ENCODE data around the gene ABCC11. TPM values are rescaled to one million over a fixed set of nuclear protein-coding genes. Genes with fewer than 3 reads are reported as not detected.

The ABCC11 gene
- total RNA-seq, 2 experiments from 2014 or later = 0.19 TPM; not detected in 1

DNA sequence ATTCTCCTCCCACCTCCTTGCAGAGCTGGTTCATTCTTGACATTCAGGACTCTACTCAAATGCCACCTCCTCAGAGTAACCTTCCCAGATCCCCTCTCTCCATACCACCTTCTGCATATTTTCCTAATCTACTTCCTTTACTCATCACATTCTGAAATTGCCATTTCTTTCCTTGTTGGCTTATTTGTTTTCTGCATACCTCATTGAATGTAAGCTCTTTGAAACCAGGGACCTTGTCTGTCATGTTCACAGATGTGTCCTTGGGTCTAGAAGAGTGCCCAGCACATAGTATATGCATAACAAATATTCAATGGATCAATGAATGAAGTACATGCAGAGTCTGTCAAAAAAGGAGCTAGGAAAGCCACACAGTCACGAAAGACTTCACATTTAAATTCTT is 11.1 kb downstream of the ABCC11 start:
- Mint-ChIP-seq H3K4me1 (peaks cover 22% of the 10 kb centered on the region), H3K36me3 (no peaks in the 10 kb centered on the region), H3K27ac (no peak overlapping the region), H3K27me3 (no peaks in the 10 kb centered on the region), H3K4me3 (no peak overlapping the region), H3K9me3 (ENCODE audit: low read depth) (no peaks in the 10 kb centered on the region)
- CTCF ChIA-PET = interaction anchor here (1.3 to 1.5 kb wide), 2 partner anchors 32 to 394 kb away, joined by 3 to 4 read pairs; no protein-coding TSS in a partner anchor
- DNase-seq (no peak), ATAC-seq (no peak)

DNA sequence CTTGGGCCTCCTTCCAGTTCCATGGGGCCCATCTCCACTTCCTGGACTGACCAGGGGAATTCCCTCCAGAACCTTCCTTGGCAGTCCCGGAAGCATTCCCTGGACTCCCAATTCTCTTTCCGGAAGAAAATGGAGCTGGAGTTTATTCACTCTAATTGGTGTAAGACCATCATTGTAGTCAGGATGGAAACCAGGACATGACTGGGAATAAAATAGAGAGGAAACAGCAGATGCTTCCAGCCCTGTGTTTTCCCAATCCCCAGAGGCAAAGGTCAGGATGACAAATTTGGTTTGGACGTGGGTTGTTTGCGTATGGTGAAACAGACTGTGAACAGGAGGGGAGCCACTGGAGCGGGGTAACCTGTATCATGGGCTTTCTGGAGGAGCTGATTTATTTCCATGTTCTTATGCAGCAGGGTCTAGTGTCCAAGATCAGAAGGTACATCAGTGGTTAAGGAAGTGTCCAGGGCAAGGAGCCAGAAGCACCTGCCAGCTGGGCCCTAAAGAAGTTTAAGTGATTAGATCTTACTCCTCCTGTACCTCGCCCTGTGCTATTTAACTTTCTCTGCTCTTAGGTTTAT is 11.7 kb downstream of the ABCC11 start:
- no peak for DNase-seq
- Mint-ChIP-seq H3K27me3 (no peaks in the 10 kb centered on the region), H3K9me3 (ENCODE audit: low read depth) (no peaks in the 10 kb centered on the region), H3K27ac (no peak overlapping the region), H3K4me1 (peaks cover 24% of the 10 kb centered on the region), H3K4me3 (no peak overlapping the region), H3K36me3 (no peaks in the 10 kb centered on the region)
- CTCF ChIA-PET = interaction anchor here (1.3 to 1.6 kb wide), 3 partner anchors 32 to 395 kb away, joined by 3 to 5 read pairs (median 4); no protein-coding TSS in a partner anchor
- no peak for ATAC-seq

DNA sequence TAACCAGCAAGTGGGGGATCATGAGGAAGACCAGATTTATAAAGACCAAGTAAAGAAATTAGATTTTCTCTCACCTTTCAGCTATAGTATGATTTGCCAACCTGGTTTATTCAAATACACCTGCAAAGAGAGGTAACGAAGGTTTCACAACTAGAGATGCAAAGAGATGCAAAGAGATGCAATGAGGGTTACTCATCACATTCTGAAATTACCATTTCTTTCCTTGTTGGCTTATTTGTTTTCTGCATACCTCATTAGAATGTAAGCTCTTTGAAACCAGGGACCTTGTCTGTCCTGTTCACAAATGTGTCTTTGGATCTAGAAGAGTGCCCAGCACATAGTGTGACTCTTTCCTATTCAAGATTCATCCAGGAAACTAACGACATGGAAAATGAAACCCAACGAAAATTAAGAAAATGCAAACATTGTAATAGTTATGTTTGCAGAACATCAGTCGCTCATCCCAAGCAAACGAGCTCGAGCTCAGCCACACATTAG is 12.2 kb downstream of the ABCC11 start:
- Mint-ChIP-seq H3K4me3 (no peak overlapping the region), H3K4me1 (peaks cover 24% of the 10 kb centered on the region), H3K36me3 (no peaks in the 10 kb centered on the region), H3K9me3 (ENCODE audit: low read depth) (no peaks in the 10 kb centered on the region), H3K27ac (no peak overlapping the region), H3K27me3 (no peaks in the 10 kb centered on the region)
- DNase-seq (no peak), ATAC-seq (no peak)
- CTCF ChIA-PET = interaction anchor here (1.3 to 4.0 kb wide), 4 partner anchors 33 to 395 kb away, joined by 3 to 26 read pairs (median 4); no protein-coding TSS in a partner anchor

DNA sequence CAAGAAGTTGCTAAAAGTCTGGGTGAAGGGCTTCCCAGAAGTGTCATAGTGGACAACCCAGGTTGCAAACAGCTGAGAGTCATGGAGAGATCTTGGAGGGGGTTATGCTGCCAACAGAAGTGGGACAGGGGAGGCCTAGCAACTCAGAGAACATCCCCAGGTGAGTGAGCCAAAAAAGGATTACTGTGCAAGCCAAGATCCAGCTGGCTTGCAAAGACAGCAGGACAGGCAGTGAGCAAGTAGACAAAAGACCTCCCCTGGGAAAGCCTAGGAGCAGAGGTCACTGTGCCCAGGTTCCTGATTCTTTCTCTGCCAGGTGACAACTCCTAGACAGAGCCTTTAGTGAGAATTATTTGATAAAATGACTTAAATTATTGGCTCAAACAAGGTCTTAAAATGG is 12.7 kb downstream of the ABCC11 start:
- CTCF ChIA-PET = interaction anchor here (1.6 to 4.0 kb wide), 2 partner anchors 389 to 395 kb away, joined by 5 to 26 read pairs; no protein-coding TSS in a partner anchor
- Mint-ChIP-seq H3K27ac (no peak overlapping the region), H3K4me3 (no peak overlapping the region)

DNA sequence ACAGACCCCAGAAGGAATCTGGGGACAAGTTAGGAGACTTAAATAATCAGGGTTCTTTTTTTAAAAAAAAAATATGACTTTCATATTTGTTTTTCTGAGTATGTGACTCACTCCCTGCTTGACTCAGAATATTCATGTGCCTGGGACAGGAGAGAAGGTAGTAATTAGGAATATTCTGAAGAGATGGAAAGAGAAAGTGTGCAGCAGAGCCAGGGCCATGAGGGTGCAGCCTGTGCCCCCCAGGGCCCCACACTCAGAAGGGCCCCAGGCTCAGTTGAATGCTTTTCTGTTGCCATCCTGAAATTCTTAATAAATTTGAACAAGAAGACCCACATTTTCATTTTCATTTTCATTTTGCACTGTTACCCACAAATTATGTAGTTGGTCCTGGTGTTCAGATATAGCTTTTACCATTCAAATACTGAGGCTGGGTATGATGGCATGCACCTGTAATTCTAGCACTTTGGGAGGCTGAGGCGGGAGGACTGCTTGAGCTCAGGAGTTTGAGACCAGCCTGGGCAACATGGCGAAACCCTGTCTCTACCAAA is 14.8 kb downstream of the ABCC11 start:
- ATAC-seq (peak; percentile 59), DNase-seq (no peak)
- Mint-ChIP-seq H3K4me3 (no peak overlapping the region), H3K27ac (peak overlapping the region; percentile 64), H3K27me3 (peaks cover 3% of the 10 kb centered on the region), H3K4me1 (peaks cover 24% of the 10 kb centered on the region), H3K36me3 (no peaks in the 10 kb centered on the region), H3K9me3 (ENCODE audit: low read depth) (no peaks in the 10 kb centered on the region)
- CTCF ChIA-PET = interaction anchor here (1.4 to 4.0 kb wide), 3 partner anchors 26 to 397 kb away, joined by 3 to 26 read pairs (median 17); no protein-coding TSS in a partner anchor

More for the DNA sequence above, 12.7 kb downstream of the ABCC11 start:
- Mint-ChIP-seq H3K9me3 (ENCODE audit: low read depth) (no peaks in the 10 kb centered on the region), H3K4me1 (peaks cover 24% of the 10 kb centered on the region), H3K27me3 (peaks cover 3% of the 10 kb centered on the region), H3K36me3 (no peaks in the 10 kb centered on the region)
- ATAC-seq = no peak
- DNase-seq = no peak

DNA sequence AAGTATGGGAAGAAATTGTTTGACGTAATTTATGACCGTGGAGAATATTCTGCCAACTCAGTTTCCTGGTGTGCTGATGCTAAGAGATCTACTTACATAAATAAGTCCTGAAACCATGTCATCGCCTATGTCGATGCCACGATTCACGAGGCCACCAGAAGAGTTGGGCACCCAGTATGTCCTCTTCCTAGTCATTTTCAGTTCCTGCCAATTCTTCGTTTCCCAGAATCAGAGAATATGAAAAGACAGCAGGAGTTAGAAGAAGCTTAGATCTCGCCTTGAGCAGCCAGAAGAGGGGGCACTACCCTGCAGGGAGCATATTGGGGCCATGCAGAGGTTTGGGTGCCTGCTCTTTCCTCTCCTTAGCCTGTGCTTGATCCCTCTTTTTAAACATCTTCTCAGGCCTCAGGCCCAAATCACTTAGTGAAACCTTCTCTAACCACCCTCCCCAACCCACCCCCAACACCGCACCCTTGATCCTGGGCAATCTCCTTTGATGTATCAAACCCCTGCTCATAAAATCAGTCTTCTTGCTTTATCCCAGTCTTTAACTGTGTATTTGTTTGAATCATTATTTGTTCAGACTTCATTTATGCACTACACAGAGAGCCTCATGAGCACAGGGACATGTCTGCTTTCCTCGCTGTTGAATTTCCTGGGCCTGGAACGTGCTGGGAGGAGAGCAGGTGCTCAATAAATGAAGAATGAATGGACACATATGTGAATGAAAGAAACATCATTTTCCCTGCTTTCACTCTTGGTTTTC is 15.4 kb downstream of the ABCC11 start:
- peaks cover 3% of the 10 kb centered on the region for H3K27me3 Mint-ChIP-seq
- peak; percentile 75 for DNase-seq
- no peaks in the 10 kb centered on the region for H3K9me3 Mint-ChIP-seq (ENCODE audit: low read depth)
- ATAC-seq = peak; percentile 89
- H3K4me1 Mint-ChIP-seq = peaks cover 24% of the 10 kb centered on the region
- H3K4me3 Mint-ChIP-seq = no peak overlapping the region
- no peaks in the 10 kb centered on the region for H3K36me3 Mint-ChIP-seq
- CTCF ChIA-PET = interaction anchor here (0.7 to 4.0 kb wide), 11 partner anchors 9 to 401 kb away, joined by 3 to 26 read pairs (median 3); no protein-coding TSS in a partner anchor
- peak overlapping the region; percentile 64 for H3K27ac Mint-ChIP-seq

DNA sequence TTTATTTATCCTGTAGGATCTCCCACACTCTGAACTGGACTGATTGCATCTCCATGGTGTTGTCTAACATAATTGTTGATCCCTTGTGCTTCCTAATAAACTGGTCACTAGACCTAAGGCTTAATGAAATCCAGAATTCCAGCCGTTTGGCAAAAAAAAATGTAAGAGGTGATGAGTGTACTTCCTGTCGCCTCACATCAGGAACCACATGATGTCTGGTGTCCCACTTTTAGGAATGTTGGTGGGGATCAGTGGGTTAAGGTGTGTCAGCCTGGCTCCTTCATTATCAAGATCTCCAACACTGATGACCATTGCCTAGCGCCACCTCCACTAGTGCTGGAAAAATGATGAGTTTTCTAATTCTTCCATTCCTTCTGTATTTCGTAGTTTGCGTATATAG is 21.9 kb downstream of the ABCC11 start:
- DNase-seq (no peak), ATAC-seq (no peak)
- Mint-ChIP-seq H3K27me3 (peaks cover 3% of the 10 kb centered on the region), H3K4me1 (no peaks in the 10 kb centered on the region), H3K27ac (no peak overlapping the region), H3K36me3 (no peaks in the 10 kb centered on the region), H3K9me3 (ENCODE audit: low read depth) (no peaks in the 10 kb centered on the region), H3K4me3 (no peak overlapping the region)
- CTCF ChIA-PET = no interaction called here

DNA sequence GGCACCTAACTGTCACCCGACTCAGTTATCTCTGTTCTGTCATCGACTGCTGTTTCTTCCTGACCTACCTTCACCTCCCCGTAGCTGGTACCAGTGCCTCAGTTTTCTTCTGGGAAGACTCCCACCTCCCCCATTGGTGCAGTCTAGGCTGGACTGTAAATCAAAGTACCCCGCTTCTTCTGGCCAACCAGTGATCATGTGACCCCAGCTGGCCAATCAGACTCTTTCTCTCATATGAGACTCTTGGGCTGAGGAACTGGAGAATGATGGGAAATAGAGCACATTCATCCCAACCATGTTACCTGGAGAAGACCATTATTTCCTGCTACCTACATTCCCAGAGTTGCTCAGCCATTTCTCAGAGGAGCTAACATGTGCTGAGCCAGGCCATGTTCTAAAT is 23.8 kb downstream of the ABCC11 start:
- DNase-seq = no peak
- H3K27ac Mint-ChIP-seq = no peak overlapping the region
- H3K4me3 Mint-ChIP-seq = no peak overlapping the region
- no peaks in the 10 kb centered on the region for H3K4me1 Mint-ChIP-seq
- no peaks in the 10 kb centered on the region for H3K36me3 Mint-ChIP-seq
- H3K27me3 Mint-ChIP-seq = no peaks in the 10 kb centered on the region
- CTCF ChIA-PET = interaction anchor here (1.9 kb wide), 1 partner anchor 407 kb away, joined by 5 read pairs; no protein-coding TSS in a partner anchor
- no peaks in the 10 kb centered on the region for H3K9me3 Mint-ChIP-seq (ENCODE audit: low read depth)
- no peak for ATAC-seq

DNA sequence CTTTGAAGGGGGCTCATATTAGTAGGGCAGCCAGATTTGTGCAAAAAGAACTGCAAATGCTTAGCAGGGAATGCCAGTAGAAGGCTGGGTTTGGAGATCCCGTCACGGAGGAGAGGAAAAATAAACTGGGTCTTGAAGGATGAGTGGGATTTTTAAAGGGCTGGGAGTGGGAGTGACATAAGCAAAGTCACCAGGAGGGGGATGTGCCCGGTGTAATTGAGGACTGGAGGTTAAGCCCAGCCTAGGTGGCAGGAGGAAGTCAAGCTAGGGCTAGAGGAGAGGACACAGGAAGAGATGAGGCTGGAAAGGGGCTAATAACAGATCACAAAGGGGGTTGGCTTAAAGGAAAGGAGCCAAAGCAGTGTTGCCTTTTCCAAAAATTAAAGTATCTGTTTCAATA is 26.4 kb downstream of the ABCC11 start:
- H3K27me3 Mint-ChIP-seq = no peaks in the 10 kb centered on the region
- no peak overlapping the region for H3K27ac Mint-ChIP-seq
- CTCF ChIA-PET = no interaction called here

DNA sequence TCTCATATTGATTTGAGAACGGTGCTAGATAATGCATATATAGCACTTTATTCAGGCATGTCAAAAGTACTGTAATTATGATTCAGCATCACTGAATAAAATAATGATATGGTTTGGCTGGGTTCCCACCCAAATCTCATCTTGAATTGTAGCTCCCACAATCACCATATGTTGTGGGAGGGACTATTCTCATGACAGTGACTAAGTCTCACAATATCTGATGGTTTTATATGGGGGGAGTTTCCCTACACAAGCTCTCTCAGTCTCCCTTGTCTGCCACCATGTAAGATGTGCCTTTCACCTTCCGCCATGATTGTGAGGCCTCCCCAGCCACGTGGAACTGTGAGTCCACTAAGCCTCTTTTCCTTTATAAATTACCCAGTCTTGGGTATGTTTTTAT is 28.9 kb downstream of the ABCC11 start:
- DNase-seq (no peak), ATAC-seq (no peak)
- Mint-ChIP-seq H3K27ac (no peak overlapping the region), H3K36me3 (no peaks in the 10 kb centered on the region), H3K4me3 (no peak overlapping the region), H3K9me3 (ENCODE audit: low read depth) (no peaks in the 10 kb centered on the region), H3K4me1 (no peaks in the 10 kb centered on the region), H3K27me3 (peaks cover 2% of the 10 kb centered on the region)
- CTCF ChIA-PET = no interaction called here

More for the DNA sequence above, 26.4 kb downstream of the ABCC11 start:
- Mint-ChIP-seq H3K9me3 (ENCODE audit: low read depth) (no peaks in the 10 kb centered on the region), H3K4me3 (no peak overlapping the region), H3K4me1 (no peaks in the 10 kb centered on the region), H3K36me3 (no peaks in the 10 kb centered on the region)
- DNase-seq = no peak
- no peak for ATAC-seq

DNA sequence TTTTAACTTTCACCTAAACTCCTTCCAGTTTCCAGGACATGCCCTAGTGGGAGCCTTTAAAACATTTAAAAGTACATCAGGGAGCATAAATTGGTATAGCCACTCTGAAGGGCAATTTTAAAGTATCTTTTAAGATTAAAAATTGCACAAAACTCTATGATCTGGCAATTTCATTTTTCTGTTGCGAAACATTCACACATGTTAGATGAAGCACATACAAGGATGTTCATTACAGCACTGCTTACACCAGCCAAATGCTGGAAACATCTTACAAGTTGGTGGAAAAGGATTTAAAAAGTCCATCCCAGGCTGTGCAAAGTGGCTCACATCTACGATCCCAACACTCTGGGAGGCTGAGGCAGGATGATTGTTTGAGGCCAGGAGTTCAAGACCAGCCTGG is 29.6 kb downstream of the ABCC11 start:
- no peaks in the 10 kb centered on the region for H3K36me3 Mint-ChIP-seq
- H3K9me3 Mint-ChIP-seq (ENCODE audit: low read depth) = no peaks in the 10 kb centered on the region
- DNase-seq = no peak
- CTCF ChIA-PET = no interaction called here
- peaks cover 2% of the 10 kb centered on the region for H3K27me3 Mint-ChIP-seq
- no peak overlapping the region for H3K27ac Mint-ChIP-seq
- no peak overlapping the region for H3K4me3 Mint-ChIP-seq
- H3K4me1 Mint-ChIP-seq = no peaks in the 10 kb centered on the region
- no peak for ATAC-seq

DNA sequence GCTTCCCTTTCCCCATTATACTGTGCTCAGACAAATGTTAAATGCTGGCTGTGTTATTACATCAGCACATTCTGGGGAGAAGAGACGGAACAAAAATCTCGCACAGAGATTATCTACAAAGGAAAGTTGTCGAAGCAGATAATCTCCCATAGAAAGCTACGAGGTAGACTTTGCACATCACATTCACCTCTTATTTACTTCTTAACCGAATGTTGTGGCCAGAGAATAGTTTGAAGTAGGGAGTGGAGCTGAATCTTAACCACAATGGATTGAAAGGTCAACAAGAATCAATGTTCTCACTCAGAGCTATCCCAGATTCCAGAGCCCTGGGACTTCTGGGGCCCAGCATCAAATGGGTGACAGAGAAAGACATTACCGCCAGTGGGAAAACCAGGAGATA is 31.6 kb downstream of the ABCC11 start:
- H3K9me3 Mint-ChIP-seq (ENCODE audit: low read depth) = no peaks in the 10 kb centered on the region
- CTCF ChIA-PET = no interaction called here
- DNase-seq (no peak), ATAC-seq (no peak)
- no peaks in the 10 kb centered on the region for H3K36me3 Mint-ChIP-seq
- no peaks in the 10 kb centered on the region for H3K4me1 Mint-ChIP-seq
- peaks cover 2% of the 10 kb centered on the region for H3K27me3 Mint-ChIP-seq
- no peak overlapping the region for H3K4me3 Mint-ChIP-seq
- H3K27ac Mint-ChIP-seq = no peak overlapping the region

DNA sequence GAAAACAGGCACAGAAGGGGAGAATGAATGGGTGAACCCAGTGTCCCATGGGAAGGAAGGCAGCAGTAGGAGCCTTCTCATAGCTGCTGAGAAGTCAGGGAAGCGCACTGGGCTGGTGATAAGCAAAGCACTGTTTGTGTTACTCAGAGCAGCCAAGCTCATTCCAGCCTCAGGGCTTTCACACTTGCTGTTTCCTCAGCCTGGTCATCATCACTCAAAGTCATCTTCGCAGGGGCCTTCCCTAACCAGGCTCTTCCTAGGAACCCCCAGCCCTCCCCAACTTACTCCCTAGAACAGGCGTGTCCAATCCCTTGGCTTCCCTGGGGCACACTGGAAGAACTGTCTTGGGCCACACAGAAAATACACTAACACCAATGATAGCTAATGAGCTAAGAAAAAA is 35.3 kb downstream of the ABCC11 start:
- no peak for DNase-seq
- no peaks in the 10 kb centered on the region for H3K36me3 Mint-ChIP-seq
- no peak for ATAC-seq

More for the DNA sequence above, 35.3 kb downstream of the ABCC11 start:
- Mint-ChIP-seq H3K4me1 (no peaks in the 10 kb centered on the region), H3K27me3 (peaks cover 9% of the 10 kb centered on the region), H3K4me3 (no peak overlapping the region), H3K27ac (no peak overlapping the region), H3K9me3 (ENCODE audit: low read depth) (no peaks in the 10 kb centered on the region)
- CTCF ChIA-PET = no interaction called here
